GM12872 (cell line): Measurements from ENCODE around the gene C6orf89.

Experiments
- CTCF ChIP-seq: IDR thresholded peaks from 3 replicates; pipeline ENCODE4 v1.5.1; 2011; ENCODE audit warnings: low read depth, mild to moderate bottlenecking, low read length, moderate library complexity; ENCODE audit not compliant: insufficient read depth

Gene C6orf89

DNA sequence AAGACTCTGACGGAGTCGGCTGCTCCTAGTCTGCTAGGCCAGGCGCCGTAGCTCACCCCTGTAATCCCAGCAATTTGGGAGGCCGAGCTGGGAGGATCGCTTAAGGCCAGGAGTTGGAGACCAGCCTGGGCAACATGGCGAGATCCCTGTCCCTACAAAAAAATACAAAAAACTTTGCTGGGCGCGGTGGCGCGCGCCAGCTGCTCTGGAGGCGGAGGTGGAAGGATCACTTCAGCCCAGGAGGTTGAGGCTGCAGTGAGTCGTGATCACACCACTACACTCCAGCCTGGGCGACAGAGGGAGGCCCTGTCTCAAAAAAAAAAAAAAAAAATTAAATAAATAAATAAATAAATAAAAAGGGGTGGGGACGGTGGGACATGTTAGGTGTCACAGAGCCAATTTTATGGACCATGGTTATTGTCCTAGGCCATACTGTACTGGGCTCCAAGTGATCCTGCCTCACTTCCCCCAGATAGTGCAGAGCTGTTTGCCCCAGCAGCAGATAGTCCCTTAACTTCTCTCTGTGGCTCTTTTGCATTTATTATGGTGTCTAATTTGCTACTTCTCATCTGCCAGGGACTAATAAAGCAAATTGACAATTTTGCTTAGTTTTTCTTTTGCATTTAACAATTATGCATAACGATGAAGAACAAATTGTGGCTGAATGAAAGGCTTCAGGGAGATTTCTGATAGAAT lies 74.0 kb downstream of the C6orf89 start:
- no peak for TF ChIP-seq CTCF

GRCh38 chr6:36961441-36962435 lies 76.0 kb downstream of the C6orf89 start:
- TF ChIP-seq CTCF = no peak

- TF ChIP-seq CTCF = no peak
Observed at GRCh38 chr6:36962874-36963273, 77.1 kb downstream of the C6orf89 start.

- TF ChIP-seq CTCF = no peak
Observed at GRCh38 chr6:36963451-36964290, 77.9 kb downstream of the C6orf89 start.

DNA sequence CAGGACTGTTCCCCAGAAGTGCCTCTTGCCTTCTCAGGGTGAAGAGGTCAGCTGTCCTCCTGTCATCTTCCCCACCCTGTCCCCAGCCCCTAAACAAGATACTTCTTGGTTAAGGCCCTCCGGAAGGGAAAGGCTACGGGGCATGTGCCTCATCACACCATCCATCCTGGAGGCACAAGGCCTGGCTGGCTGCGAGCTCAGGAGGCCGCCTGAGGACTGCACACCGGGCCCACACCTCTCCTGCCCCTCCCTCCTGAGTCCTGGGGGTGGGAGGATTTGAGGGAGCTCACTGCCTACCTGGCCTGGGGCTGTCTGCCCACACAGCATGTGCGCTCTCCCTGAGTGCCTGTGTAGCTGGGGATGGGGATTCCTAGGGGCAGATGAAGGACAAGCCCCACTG lies 78.6 kb downstream of the C6orf89 start:
- TF ChIP-seq CTCF = no peak

- no peak for TF ChIP-seq CTCF
Observed at GRCh38 chr6:36964908-36965307, 79.2 kb downstream of the C6orf89 start.

- TF ChIP-seq CTCF = no peak
Observed at GRCh38 chr6:36967301-36967700, 81.5 kb downstream of the C6orf89 start.
